SHP77 (cell line): ENCODE data around the gene SIL1.

Experiments used
- DNase-seq, 2 experiments: peaks; one replicate each; lab custom pipeline; 2025; lab: John Stamatoyannopoulos, UW

The SIL1 gene

DNA sequence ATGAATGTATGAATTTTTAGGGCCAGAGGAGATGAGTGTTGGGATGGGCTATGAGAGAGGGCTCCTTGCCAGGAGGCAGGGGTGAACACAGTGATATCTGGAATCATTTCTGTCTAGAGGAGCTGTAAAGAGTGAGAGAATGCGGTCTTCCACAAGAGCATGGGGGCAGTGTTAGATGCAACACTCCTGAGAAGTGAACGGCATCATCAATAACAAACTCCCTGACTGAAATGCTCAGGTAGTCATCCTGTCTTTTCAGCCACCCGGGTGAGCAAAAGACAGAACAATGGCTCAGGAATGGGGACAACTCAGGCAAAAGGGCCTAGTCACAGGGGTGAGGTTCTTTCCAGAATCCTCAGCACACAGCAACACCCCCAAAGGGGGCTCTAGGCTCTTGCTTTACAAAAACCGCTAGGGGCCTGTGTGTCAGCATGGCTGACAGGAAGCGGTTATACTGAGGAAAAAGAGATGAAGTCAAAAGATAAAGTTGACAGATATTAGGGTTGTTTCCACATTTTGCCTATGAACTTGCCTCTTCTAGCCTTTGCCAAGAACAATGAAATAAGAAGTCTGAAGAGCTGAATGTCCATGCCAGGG, 218.4 kb downstream of the SIL1 start:
- no peak for DNase-seq

- DNase-seq: no peak
Measured at GRCh38 chr5:138978581-138978980, 219.6 kb downstream of the SIL1 start.

DNA sequence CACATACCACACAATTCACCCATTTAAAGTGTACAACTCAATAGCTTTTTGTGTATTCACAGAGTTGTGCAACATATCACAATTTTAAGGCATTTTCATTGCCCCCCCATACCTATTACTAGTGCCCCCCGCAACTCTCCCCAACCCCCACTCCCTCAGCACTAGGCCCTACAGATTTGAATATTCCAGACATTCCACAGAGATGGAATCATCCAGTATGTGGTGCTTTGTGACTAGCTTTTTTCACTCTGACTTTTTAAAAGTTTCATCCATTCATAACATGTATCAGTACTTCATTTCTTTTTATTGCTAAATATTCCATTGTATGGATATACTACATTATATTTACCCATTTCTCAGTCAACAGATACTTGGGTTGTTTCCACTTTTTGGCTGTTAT, 220.1 kb downstream of the SIL1 start:
- no peak for DNase-seq

GRCh38 chr5:138975098-138975847, 222.9 kb downstream of the SIL1 start:
- peak; percentile 91 for DNase-seq

DNA sequence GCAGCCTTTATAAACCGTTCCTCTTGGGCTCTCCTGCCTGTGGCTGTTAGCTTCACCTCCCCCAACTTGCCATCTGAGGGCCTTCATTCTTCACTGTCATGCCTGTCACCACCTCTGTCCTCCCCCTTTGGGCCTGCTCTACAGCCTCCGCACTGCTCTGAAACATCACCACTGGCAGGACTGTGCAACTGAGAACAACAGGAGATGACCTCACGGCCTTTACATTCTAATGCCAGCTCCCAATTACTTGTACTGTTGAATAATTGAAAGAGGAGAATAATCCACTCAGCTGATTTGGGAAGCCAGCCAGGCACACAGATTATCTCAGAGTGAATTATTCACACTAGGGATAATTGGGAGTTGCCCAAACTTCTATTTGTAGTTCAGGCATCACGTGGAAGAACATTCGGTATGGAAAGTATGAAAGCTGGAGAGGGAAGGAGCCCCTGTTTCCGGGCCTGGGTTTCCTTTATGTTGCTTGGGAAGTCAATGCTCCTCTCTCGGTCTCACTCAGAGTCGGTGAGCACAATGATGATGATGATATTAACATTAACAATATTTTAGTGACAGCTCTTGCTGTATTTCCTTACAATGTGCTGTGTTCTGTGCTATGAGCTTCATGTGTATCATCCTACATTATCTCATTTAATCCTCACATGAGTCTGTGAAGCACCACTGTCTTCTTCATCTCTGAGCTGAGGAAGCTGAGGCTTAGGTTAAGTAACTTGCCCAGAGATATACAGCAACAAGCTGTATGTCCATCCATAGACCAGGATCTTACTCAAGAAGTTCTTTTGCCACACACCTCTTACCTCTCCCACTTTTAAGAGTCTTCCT, 223.7 kb downstream of the SIL1 start:
- DNase-seq: peak; percentile 65 to 76

GRCh38 chr5:138972836-138973235, 225.3 kb downstream of the SIL1 start:
- peak; percentile 65 to 83 for DNase-seq

- DNase-seq: no peak
Measured at GRCh38 chr5:138972230-138972629, 225.9 kb downstream of the SIL1 start.

DNA sequence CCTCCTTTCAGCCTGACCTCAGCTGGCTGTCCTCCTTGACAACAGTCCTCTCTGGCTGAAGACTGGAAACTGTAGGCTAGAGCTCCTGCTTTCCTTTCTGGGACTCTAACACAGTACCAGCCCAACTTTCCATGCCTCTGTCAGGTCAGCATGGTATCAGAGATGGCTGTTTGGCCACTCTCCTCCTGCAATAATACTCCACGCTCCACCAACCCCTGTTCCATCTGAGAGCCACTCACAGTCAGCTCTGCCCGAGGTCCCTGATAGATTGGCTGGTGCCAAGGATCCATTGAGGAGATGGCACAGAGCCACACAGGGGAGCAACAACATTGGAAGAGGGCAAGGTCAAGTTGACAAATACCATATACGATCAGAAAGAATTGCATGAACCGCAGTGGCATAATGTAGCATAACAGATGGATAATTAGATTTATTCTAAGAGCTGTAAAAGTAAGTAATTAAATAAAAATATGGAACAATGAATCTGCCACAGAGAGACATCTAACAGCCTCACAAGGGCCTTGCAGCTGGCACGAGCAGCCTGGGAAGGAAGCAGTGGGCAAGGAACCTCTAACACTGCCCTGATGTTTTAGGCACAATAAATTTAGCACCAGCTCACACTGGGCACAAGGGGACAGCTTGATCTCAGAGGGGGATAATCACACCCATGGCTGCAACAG, 228.7 kb downstream of the SIL1 start:
- DNase-seq: peak in 1 of 2 experiments; percentile 32

GRCh38 chr5:138968601-138969000, 229.6 kb downstream of the SIL1 start:
- no peak for DNase-seq

- DNase-seq: peak; percentile 70 to 88
Measured at GRCh38 chr5:138967791-138968448, 230.2 kb downstream of the SIL1 start.

GRCh38 chr5:138966236-138966985, 231.8 kb downstream of the SIL1 start:
- DNase-seq: no peak

GRCh38 chr5:138965626-138966025, 232.5 kb downstream of the SIL1 start:
- DNase-seq: no peak

GRCh38 chr5:138964647-138965201, 233.4 kb downstream of the SIL1 start:
- DNase-seq: no peak

DNA sequence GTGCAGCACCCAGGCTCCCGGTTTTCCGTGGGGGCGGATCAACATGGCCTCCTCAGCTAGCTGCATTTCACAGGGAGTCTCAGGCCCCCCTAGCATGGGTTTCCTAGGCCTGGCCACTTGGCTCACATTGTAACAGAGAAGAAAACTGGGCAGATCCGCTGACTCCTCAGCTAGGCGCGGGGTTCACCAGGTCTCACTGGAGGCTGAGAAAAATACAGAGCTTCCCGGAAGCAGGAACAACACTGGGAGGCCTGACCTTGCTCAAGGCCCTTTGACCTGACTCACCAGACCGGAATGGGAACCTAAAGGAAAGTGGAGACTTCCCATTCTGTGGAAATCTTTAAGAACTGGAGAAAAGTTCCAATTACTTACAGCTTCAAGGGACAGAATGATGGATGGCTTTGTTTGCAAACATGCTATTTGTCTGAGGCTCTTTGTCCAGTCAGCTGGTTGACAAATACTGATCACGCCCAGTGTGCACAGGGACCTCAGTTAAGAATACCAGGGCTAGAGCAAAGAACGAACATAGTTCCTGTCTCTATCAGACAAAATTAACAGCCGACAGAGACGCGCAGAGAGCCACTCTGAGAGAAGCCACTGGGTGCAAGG, 234.3 kb downstream of the SIL1 start:
- no peak for DNase-seq

- no peak for DNase-seq
Measured at GRCh38 chr5:138962614-138963370, 235.4 kb downstream of the SIL1 start.

DNA sequence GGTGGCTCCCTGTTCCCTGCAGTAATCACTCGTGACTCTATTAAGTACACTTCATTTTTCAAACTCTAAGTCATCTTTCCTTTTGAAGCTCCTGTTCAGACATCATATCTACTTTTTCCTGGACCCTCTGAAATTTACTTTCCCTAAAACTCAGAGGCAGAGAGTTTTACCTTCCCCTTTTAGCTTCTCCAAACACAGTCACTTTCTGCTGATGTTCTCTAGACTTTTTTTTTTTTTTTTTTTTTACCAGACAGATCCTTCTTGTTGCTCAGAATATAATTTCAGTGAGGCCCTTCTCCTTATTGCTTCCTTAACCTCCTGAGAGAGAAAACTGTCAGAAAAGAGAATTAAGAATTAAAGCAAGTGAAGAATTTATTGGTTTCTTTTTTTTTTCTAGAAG, 236.4 kb downstream of the SIL1 start:
- DNase-seq: no peak

GRCh38 chr5:138961221-138961620, 236.9 kb downstream of the SIL1 start:
- DNase-seq: peak; percentile 32 to 39

- DNase-seq: peak; percentile 89 to 92
Measured at GRCh38 chr5:138960145-138960692, 237.9 kb downstream of the SIL1 start.

DNA sequence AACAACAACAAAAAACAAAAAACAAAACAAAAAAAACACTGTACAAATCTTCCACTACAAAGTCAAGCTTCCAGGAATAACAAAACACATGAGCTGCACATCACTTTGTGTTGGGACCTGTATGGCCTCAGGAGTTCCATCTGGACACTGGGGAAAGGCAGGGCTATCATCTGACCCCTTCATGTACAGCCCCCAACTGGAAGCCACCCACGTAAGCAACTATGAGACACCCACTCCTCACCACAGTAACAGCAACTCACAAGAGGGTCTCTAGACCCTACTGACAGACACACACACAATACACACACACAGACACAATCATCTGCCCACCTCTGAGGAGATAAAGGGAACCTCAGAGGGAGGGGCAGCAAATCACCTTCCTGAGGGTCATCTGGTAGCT, 241.4 kb downstream of the SIL1 start:
- DNase-seq: no peak
